ENCODE results near the gene YLPM1.

The YLPM1 gene

DNA sequence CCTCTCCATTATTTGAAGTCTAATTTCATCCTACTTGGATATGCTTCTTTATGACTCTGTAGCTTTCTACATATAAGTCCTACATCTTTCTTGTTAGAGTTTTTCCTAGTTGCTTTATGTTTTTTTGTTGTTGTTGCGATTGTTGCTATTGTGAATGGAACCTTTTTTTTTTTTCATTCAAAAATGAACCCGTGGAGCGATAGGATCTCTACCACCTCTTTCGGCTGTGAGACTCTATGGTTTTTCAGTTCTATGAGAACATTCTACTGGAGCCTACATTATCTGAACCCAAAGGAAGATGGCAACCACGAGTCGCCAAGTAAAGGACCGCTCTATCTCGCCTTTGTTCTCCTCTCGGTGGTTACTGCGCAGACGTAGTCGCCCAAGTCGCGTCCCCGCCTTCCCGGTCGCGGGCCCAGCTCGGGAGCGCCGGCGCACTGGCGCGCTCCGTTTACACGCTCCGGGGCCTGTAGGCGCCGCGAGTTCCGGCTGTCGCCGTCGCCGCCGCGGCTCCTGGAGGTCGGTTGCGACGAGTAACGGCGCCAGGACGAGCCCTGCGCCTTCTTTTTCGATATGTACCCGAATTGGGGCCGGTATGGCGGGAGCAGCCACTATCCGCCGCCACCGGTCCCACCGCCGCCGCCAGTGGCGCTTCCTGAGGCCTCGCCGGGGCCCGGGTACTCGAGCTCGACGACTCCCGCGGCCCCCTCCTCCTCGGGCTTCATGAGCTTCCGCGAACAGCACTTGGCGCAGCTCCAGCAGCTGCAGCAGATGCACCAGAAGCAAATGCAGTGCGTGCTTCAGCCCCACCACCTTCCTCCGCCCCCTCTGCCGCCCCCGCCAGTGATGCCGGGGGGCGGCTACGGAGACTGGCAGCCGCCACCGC, at the start of gene YLPM1 (continued):
- TF ChIP-seq CTCF (tag by site-specific recombination; IDR thresholded peaks at IDR 0.05) (peak; percentile 61; the same call in 1 of the 2 replicates), ZNF837 (tag by site-specific recombination; IDR thresholded peaks at IDR 0.05) (no peak), ZNF654 (tag by site-specific recombination; IDR thresholded peaks at IDR 0.05; ENCODE audit: low read depth) (peak; percentile 11; the same call in 1 of the 2 replicates), ZNF600 (tag by site-specific recombination; IDR thresholded peaks at IDR 0.05) (0 out of 2 replicates have a peak, but pooled peaks have one; percentile 19), ZBTB20 (tag by site-specific recombination; IDR thresholded peaks at IDR 0.05) (peak; percentile 96), ZFHX2 (tag by site-specific recombination; conservative IDR thresholded peaks at IDR 0.05) (peak; percentile 86; the same call in 1 of the 2 replicates), ZNF2 (tag by site-specific recombination; IDR thresholded peaks at IDR 0.05) (peak; percentile 35; the same call in 1 of the 2 replicates), SP3 (tag by site-specific recombination; IDR thresholded peaks at IDR 0.05) (peak; percentile 48; the same call in 1 of the 2 replicates), ZNF776 (tag by site-specific recombination; IDR thresholded peaks at IDR 0.05; ENCODE audit: borderline replicate concordance) (no peak), ZNF514 (tag by site-specific recombination; IDR thresholded peaks at IDR 0.05) (no peak), TRIM28 (IDR thresholded peaks at IDR 0.05; ENCODE audit: borderline replicate concordance, low read length) (peak; percentile 56; the same call in 1 of the 2 replicates), ZBTB48 (tag by site-specific recombination; IDR thresholded peaks at IDR 0.05) (no peak), ZNF561 (tag by site-specific recombination; IDR thresholded peaks at IDR 0.05; ENCODE audit: borderline replicate concordance) (no peak), KLF10 (tag by site-specific recombination; IDR thresholded peaks at IDR 0.05) (0 out of 2 replicates have a peak, but pooled peaks have one; percentile 14), KLF16 (tag by site-specific recombination; IDR thresholded peaks at IDR 0.05) (peak; percentile 42; the same call in 1 of the 2 replicates), ZNF132 (tag by site-specific recombination; IDR thresholded peaks at IDR 0.05; ENCODE audit: borderline replicate concordance) (no peak), ZNF521 (tag by site-specific recombination; IDR thresholded peaks at IDR 0.05) (no peak), ZBTB17 (tag by site-specific recombination; IDR thresholded peaks at IDR 0.05) (peak; percentile 49; the same call in 1 of the 2 replicates)
- TF ChIP-seq, protein P1, sequence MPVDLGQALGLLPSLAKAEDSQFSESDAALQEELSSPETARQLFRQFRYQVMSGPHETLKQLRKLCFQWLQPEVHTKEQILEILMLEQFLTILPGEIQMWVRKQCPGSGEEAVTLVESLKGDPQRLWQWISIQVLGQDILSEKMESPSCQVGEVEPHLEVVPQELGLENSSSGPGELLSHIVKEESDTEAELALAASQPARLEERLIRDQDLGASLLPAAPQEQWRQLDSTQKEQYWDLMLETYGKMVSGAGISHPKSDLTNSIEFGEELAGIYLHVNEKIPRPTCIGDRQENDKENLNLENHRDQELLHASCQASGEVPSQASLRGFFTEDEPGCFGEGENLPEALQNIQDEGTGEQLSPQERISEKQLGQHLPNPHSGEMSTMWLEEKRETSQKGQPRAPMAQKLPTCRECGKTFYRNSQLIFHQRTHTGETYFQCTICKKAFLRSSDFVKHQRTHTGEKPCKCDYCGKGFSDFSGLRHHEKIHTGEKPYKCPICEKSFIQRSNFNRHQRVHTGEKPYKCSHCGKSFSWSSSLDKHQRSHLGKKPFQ (tag by site-specific recombination; IDR thresholded peaks at IDR 0.05) = no peak
- TF ChIP-seq, protein P2, sequence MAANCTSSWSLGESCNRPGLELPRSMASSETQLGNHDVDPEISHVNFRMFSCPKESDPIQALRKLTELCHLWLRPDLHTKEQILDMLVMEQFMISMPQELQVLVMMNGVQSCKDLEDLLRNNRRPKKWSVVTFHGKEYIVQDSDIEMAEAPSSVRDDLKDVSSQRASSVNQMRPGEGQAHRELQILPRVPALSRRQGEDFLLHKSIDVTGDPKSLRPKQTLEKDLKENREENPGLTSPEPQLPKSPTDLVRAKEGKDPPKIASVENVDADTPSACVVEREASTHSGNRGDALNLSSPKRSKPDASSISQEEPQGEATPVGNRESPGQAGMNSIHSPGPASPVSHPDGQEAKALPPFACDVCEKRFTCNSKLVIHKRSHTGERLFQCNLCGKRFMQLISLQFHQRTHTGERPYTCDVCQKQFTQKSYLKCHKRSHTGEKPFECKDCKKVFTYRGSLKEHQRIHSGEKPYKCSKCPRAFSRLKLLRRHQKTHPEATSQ (tag by site-specific recombination; IDR thresholded peaks at IDR 0.05) = peak; percentile 74; the same call in 1 of the 2 replicates
- TF ChIP-seq, protein P3, sequence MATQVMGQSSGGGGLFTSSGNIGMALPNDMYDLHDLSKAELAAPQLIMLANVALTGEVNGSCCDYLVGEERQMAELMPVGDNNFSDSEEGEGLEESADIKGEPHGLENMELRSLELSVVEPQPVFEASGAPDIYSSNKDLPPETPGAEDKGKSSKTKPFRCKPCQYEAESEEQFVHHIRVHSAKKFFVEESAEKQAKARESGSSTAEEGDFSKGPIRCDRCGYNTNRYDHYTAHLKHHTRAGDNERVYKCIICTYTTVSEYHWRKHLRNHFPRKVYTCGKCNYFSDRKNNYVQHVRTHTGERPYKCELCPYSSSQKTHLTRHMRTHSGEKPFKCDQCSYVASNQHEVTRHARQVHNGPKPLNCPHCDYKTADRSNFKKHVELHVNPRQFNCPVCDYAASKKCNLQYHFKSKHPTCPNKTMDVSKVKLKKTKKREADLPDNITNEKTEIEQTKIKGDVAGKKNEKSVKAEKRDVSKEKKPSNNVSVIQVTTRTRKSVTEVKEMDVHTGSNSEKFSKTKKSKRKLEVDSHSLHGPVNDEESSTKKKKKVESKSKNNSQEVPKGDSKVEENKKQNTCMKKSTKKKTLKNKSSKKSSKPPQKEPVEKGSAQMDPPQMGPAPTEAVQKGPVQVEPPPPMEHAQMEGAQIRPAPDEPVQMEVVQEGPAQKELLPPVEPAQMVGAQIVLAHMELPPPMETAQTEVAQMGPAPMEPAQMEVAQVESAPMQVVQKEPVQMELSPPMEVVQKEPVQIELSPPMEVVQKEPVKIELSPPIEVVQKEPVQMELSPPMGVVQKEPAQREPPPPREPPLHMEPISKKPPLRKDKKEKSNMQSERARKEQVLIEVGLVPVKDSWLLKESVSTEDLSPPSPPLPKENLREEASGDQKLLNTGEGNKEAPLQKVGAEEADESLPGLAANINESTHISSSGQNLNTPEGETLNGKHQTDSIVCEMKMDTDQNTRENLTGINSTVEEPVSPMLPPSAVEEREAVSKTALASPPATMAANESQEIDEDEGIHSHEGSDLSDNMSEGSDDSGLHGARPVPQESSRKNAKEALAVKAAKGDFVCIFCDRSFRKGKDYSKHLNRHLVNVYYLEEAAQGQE (tag by site-specific recombination; IDR thresholded peaks at IDR 0.05) = 0 out of 2 replicates have a peak, but pooled peaks have one; percentile 18
- TF ChIP-seq, protein P4, sequence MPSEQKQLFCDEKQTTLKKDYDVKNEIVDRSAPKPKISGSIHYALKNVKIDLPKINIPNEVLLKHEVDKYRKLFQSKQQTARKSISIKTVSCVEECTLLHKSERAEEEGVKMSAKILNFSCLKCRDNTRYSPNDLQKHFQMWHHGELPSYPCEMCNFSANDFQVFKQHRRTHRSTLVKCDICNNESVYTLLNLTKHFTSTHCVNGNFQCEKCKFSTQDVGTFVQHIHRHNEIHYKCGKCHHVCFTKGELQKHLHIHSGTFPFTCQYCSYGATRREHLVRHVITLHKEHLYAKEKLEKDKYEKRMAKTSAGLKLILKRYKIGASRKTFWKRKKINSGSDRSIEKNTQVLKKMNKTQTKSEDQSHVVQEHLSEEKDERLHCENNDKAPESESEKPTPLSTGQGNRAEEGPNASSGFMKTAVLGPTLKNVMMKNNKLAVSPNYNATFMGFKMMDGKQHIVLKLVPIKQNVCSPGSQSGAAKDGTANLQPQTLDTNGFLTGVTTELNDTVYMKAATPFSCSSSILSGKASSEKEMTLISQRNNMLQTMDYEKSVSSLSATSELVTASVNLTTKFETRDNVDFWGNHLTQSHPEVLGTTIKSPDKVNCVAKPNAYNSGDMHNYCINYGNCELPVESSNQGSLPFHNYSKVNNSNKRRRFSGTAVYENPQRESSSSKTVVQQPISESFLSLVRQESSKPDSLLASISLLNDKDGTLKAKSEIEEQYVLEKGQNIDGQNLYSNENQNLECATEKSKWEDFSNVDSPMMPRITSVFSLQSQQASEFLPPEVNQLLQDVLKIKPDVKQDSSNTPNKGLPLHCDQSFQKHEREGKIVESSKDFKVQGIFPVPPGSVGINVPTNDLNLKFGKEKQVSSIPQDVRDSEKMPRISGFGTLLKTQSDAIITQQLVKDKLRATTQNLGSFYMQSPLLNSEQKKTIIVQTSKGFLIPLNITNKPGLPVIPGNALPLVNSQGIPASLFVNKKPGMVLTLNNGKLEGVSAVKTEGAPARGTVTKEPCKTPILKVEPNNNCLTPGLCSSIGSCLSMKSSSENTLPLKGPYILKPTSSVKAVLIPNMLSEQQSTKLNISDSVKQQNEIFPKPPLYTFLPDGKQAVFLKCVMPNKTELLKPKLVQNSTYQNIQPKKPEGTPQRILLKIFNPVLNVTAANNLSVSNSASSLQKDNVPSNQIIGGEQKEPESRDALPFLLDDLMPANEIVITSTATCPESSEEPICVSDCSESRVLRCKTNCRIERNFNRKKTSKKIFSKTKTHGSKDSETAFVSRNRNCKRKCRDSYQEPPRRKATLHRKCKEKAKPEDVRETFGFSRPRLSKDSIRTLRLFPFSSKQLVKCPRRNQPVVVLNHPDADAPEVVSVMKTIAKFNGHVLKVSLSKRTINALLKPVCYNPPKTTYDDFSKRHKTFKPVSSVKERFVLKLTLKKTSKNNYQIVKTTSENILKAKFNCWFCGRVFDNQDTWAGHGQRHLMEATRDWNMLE (tag by site-specific recombination; conservative IDR thresholded peaks at IDR 0.05; ENCODE audit: low read depth) = peak; percentile 69
- TF ChIP-seq, protein P5, sequence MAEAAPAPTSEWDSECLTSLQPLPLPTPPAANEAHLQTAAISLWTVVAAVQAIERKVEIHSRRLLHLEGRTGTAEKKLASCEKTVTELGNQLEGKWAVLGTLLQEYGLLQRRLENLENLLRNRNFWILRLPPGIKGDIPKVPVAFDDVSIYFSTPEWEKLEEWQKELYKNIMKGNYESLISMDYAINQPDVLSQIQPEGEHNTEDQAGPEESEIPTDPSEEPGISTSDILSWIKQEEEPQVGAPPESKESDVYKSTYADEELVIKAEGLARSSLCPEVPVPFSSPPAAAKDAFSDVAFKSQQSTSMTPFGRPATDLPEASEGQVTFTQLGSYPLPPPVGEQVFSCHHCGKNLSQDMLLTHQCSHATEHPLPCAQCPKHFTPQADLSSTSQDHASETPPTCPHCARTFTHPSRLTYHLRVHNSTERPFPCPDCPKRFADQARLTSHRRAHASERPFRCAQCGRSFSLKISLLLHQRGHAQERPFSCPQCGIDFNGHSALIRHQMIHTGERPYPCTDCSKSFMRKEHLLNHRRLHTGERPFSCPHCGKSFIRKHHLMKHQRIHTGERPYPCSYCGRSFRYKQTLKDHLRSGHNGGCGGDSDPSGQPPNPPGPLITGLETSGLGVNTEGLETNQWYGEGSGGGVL (tag by site-specific recombination; IDR thresholded peaks at IDR 0.05) = peak; percentile 79

Measured in HEK293 (cell line).